ENCODE data around the gene BCAS4. TPM values are rescaled to one million over a fixed set of nuclear protein-coding genes. Genes with fewer than 3 reads are reported as not detected.

Gene BCAS4
- total RNA-seq, 1 donor = 2.7 TPM

DNA sequence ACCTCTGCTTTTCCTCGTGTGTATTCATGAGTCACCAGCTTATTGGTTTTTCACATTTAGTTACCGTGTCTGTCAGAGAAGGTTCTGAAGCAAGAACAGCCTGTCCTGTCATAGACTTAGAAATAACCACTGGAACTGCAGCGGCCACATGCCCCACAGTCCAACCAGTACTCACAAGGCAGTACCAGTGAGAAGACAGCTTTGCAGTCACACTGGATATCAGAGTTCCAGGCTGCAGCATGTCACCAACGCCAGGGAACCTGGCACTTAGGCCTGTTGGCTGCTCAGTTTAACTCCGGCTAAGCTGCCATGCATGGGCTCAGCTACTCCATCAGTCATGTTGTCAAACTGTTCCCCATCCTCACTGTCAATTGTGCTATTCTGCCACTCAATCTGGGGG, 96.3 kb downstream of the BCAS4 start:
- no peak for TF ChIP-seq CTCF (IDR thresholded peaks at IDR 0.05; ENCODE audit: insufficient read depth, low read length)
- H3K4me3 ChIP-seq (ENCODE audit: low read depth, low read length) = no peak overlapping the region

GRCh38 chr20:50892394-50892793, 97.5 kb downstream of the BCAS4 start:
- no peak overlapping the region for H3K4me3 ChIP-seq (ENCODE audit: low read depth, low read length)
- DNase-seq (ENCODE audit: low read depth) = no peak
- TF ChIP-seq CTCF (IDR thresholded peaks at IDR 0.05; ENCODE audit: insufficient read depth, low read length) = no peak

More for the DNA sequence above, 96.3 kb downstream of the BCAS4 start:
- no peak for DNase-seq (ENCODE audit: low read depth)

- no peak overlapping the region for H3K4me3 ChIP-seq (ENCODE audit: low read depth, low read length)
- TF ChIP-seq CTCF (IDR thresholded peaks at IDR 0.05; ENCODE audit: insufficient read depth, low read length) = no peak
- no peak for DNase-seq (ENCODE audit: low read depth)
These were observed 98.8 kb downstream of the BCAS4 start for GRCh38 chr20:50893620-50894019.

- H3K4me3 ChIP-seq (ENCODE audit: low read depth, low read length) = no peak overlapping the region
- no peak for DNase-seq (ENCODE audit: low read depth)
- TF ChIP-seq CTCF (IDR thresholded peaks at IDR 0.05; ENCODE audit: insufficient read depth, low read length) = no peak
These were observed 100.4 kb downstream of the BCAS4 start for GRCh38 chr20:50895111-50895830.

GRCh38 chr20:50898475-50898874, 103.6 kb downstream of the BCAS4 start:
- peak; percentile 55 for DNase-seq (ENCODE audit: low read depth)
- H3K4me3 ChIP-seq (ENCODE audit: low read depth, low read length) = no peak overlapping the region
- no peak for TF ChIP-seq CTCF (IDR thresholded peaks at IDR 0.05; ENCODE audit: insufficient read depth, low read length)

DNA sequence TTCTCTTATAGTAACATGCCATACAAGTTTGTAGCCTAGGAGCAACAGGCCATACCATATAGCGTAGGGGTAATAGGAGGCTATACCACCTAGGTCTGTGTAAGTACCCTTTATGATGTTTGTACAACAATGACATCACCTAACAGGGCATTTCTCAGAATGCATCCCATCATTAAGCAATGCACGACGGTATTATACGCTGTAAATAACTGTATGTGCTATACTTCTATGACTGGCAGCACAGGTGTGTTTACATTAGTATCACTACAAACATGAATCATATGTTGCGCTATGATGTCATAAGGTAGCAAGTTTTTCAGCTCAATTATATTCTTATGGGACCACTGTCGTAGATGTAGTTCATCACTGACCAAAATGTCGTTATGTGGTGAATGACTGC, 105.4 kb downstream of the BCAS4 start:
- DNase-seq (ENCODE audit: low read depth) = no peak
- TF ChIP-seq CTCF (IDR thresholded peaks at IDR 0.05; ENCODE audit: insufficient read depth, low read length) = no peak
- no peak overlapping the region for H3K4me3 ChIP-seq (ENCODE audit: low read depth, low read length)

DNA sequence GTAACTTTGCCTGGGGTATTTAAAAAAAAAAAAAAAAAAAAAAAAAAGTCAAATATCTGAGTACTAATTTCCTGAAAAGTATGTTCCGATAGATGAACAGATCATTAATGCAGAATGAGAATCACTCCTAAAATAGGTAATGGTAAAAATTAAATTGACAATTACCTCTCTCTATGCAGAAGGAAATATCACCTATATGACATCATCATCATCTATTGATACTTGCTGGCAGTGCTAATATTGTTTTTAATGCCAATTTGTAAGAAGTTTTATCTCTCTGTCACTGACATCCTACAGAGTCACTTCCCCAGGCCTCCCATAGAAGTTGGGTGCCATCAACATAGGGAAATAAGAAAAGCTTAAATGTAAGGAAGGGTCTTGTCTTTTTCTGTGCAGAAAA, 106.4 kb downstream of the BCAS4 start:
- H3K4me3 ChIP-seq (ENCODE audit: low read depth, low read length) = no peak overlapping the region
- no peak for TF ChIP-seq CTCF (IDR thresholded peaks at IDR 0.05; ENCODE audit: insufficient read depth, low read length)
- DNase-seq (ENCODE audit: low read depth) = no peak

Measured in fibroblast of the aortic adventitia (primary cell).